ENCODE data around the gene ATP11A.

GRCh38 chr13:112651750-112652511, 37.9 kb upstream of the ATP11A start:
- TF ChIP-seq CTCF (IDR thresholded peaks at IDR 0.05 in 8 of 11, conservative IDR thresholded peaks at IDR 0.05 in 3 of 11): no peak
- no peak for TF ChIP-seq POLR2A (IDR thresholded peaks at IDR 0.05)
- no peak for TF ChIP-seq POLR2AphosphoS5 (IDR thresholded peaks at IDR 0.05)
